Hematopoietic multipotent progenitor cell treated with erythropoietin and hydrocortisone succinate and interleukin-3 and kit ligand, for 8 days (in vitro differentiated cells): ENCODE results near the gene FUT1.
"Not testable (repeated sequence)": the region's sequence is repeated elsewhere in the genome, so short reads cannot be mapped to it uniquely, and the experiment has no call there.

Experiments used
- DNase-seq: peaks from one replicate; pipeline ENCODE4 v3.0.0-alpha.2; 2015

The FUT1 gene

GRCh38 chr19:48740164-48740972 lies 12.1 kb downstream of the FUT1 start, which contains the start of gene RASIP1:
Gene RASIP1, minus strand, starts transcription at chr19:48740610. Its CDS starts 328 bp downstream, at chr19:48740282.
- no peak for DNase-seq

- DNase-seq, result no peak
Observed at GRCh38 chr19:48739404-48740163, 12.9 kb downstream of the FUT1 start.

DNA sequence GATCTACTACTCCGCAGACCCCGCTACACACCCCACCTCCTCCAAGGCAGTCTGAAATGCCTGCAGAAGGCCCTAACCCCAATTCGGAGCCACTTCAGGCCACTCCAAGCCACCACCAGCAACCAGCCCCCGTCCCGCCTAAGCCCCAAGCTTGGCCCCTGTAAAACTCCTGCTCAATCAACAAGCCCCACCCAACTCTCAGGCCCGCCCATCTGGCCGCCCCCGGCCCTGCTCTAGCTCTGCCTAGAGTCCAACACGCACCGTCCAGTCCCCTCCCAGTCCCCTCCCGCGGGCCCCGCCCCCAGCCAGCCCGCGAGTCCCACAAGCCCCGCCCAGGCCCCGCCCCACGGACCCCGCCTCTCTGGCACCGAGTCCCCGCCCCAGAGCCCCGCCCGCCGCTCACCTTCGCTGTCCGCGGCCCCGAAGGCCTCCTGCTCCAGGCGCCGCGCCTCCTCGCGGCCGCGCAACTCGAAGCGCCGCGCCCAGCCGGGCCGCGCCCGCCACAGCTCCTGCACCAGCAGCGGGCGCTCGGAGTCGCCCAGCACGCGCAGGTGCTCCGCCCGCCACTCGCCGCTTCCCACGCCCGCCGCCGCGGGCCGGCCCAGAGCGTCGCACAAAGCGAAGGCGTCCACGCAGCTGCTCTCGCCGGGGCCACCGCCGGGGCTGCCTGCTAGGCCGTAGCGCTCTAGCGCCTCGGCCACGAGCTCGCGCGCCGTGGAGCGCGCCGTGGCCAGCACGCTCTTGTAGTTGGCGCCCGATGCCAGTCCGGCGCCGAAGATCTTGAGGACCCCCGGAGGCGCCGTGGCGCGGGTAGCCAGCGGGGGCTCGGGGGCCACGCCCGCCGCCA lies 13.7 kb downstream of the FUT1 start:
- peak; percentile 85 for DNase-seq

DNA sequence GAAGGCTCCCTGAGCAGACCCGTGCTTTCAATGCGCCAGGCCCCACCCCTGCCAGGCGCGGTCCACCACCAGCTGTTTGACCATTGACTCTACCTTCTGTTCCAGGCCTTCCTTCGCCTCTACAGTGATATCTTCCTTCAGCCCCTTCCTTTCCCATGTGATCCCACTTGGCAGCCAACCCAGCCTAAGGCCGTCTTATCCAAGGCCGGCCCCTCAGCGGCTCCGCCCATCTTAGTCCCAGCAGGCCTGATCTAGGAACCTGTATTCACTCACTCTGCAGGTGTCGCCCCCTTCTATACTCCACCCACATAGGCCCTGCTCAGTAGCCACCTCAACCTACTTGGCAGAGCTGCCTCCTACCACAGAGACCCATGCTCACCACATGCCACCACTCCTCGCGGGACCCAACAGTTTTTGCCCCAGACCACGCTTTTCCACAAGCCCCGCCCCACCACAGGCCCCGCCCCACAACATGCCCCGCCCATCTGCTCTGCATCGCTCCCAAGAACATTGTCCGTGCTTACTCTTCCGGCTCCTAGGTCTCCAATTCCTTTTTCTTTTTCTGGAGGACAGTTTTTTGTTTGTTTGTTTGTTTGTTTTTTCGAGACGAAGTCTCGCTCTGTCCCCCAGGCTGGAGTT lies 15.0 kb downstream of the FUT1 start:
- DNase-seq, result peak; percentile 53

DNA sequence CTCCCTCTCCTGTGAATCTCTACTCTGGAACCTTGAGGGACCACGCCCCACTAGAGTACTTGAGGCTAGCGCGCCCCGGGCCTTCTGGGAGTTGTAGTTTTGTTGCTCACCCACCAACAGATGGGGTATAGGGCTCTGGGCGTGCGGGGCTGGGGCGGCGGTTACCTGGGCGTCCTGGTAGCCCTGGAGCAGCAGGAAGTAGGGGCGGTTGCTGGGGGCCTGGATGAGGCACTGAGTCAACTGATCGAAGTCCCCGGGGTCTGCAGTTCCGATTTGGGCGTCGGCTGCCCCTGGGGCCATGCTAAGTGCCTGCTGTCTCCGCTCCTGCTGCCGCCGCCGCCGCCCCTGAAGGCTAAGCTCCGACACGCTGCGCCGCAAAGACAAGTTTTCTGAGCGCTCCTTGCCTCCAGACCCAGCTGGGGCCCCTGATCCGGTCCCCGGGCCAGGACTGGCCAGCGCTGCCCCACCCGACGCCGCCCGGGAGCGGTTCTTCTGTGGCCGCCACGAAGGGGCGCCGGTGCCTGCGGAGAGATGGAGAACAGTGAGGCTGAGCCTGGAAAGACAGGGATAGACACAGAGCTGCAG lies 17.3 kb downstream of the FUT1 start:
- no peak for DNase-seq

GRCh38 chr19:48734625-48735024 lies 17.8 kb downstream of the FUT1 start:
- DNase-seq, result no peak

DNA sequence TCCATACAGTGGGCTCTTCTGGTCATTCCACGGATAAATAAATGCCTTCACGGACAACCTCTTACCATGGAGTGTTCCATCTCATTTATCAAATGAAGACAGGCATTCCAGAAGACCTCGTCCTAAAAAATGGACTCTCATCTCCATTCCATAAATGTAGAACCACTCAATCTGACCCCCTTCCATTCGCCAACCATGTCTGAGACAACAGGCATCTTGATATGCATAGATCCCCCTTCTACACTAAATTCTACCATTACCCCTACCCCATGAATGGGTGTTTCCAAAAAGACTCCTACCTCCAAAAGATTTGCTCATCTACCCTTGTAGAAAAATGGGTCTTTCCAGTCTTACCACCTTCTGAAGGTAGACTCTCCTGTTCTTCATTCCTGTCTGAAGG lies 21.0 kb downstream of the FUT1 start:
- DNase-seq, result no peak

DNA sequence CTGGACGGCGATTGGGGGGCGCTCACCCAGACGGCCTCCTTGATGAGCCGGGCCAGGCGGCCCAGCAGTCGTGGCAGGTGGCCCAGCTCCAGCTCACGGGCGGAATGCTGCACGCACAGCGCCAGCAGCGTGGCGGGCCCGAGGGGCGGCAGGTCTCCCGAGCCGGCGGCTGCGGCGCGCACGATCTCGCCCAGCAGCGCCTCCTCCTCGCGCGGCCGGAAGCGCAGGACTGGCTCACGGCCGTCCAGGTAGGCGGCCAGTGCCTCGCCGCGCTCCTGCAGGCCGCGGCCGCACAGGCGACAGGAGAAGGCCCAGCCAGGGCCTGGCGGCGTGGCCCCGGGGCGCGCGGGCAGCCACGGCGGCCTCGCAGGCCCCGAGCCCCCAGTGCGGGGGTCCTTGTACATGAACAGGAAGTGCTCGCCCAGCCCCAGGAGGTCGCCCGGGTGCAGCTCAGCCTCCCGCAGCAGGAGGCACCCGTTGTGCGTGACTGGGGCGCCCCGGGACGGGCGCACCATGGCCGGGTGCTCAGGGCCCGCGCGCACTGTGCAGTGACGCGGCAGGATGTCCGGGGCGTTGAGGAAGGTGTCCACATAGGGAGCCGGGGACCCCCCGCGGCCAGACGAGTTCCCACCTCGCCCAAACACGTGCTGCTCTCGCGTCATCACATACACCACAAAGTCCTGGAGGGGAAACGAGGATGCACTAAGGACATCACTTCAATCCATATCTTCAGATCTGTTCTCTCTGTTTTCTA lies 23.4 kb downstream of the FUT1 start:
- no peak for DNase-seq

DNA sequence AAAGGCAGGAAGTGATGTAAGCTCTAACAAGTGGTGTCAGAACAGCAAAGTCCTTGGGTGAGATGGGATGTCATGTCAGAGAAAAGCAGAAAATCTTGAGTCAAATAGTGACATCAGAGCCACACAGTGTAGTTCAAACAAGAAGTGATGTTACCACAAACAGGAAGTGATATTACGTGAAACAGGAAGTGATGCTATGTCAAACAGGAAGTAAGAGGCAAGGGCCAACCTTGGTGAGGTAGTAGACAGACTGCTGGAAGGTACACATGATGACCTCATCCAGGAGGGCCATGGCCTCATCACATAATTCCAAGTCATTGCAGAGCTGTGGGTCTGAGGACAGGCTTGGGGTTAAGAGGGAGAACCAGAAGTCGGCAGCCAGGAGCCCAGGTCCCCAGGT lies 25.9 kb downstream of the FUT1 start:
- peak; percentile 38 for DNase-seq

DNA sequence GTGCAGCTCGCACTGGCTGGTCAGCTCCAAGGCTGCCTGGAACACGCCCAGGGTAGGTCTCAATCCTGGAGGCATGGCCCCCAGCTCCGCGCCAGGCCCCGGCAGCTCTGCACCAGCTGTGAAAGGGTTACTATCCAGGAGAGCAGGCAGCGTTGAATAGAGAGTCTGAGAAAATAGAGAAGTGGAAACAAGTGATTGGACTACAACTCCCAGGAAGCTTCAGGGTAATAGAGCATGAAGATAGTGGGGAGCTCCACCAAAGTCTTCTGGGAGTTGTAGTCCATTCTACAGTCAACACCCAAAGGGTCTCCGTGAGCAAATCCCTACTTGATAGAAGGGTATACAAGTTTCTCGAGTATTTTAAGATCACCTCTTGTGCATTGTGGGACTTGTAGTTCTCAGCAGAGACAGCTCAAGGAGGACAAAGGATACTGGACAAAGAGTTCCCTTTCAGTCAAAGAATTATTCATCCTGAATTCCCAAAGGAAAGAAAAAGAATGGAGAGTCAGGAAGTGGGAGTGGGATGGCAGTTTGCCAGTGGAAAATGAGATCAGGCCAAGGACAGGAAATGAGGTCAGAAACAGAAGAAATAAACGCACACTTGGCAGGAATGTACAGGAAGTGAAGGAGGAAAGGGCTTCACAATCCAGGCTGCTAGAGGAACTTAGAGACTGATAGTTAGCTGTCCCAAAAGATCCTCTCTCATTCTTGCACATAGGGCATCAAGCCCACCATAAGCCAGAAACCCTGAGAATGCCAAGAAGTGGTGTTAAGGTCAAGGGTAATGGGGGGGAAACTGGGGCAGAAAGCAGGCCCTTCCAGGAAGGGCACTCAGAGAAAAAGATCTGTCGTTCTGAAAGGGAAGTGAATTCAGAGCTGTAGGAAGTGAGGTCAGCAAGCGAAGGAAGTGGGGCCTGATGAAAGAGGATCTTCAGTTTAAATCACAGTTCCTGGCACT lies 27.4 kb downstream of the FUT1 start:
- DNase-seq, result peak; percentile 81

- no peak for DNase-seq
Observed at GRCh38 chr19:48722196-48722708, 30.2 kb downstream of the FUT1 start.

- peak; percentile 98 for DNase-seq
Observed at GRCh38 chr19:48720613-48721296, 31.7 kb downstream of the FUT1 start.

DNA sequence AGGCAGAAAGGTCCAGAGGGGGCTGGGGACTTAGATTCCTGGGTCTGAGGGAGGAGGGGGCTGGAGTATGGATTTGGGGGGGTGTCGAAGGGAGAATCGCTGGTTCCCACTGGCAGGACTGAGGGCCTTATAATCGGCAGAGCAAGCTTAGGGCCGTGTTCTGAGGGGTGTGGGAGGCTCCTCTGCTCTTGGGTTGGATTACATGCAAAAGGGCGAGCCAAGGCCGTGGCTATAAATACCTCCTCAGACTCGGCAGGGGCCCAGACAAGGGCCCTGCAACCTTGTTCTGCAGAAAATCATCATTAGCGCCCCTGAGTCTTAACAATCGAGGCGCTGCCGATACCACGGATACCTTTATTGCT lies 32.2 kb downstream of the FUT1 start:
- DNase-seq, result no peak

- no peak for DNase-seq
Observed at GRCh38 chr19:48719263-48720171, 32.9 kb downstream of the FUT1 start, which contains the start of gene MAMSTR. Gene MAMSTR, minus strand, starts transcription at chr19:48719725. Its CDS starts 694 bp downstream, at chr19:48719031.

- no peak for DNase-seq
Observed at GRCh38 chr19:48718711-48719231, 33.7 kb downstream of the FUT1 start.

- DNase-seq, result not testable (repeated sequence)
Observed at GRCh38 chr19:48718106-48718505, 34.3 kb downstream of the FUT1 start.

DNA sequence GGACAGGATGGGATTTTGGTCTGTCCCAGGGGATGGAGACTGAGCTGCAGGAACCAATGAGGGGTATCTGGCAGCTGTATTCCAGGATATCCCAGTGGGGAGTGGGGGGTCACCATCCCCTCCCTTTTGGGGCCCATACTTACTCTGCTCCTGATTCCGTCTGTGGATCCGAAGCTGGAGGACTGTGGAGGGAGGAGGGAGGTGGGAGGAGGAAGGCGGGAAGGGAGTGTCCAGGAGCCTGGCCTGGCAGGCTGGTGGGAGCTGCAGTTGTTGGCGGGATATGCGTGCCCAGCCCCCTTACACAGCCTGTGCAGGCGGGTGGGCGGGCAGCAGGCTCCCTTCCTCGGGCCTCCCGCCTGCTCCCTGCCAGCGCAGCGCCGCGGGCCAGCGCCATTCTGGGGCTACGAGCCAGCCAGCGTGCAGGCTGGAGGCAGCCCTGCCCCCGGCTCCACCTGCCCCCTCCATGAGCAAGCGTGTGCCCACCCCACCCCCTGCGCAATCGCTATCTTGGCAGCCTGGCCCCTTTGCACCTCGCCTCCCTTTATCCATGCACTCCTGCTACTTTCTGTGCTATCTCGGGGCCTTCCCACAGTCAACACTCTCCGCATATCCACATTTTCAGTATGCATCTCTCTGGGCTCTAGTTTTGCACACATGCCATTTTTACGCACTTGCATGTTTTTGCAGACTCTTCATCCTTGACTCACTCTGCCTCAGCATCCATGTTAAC lies 35.7 kb downstream of the FUT1 start:
- peak; percentile 54 for DNase-seq
